Panc1 (cell line): ENCODE results near the gene NECAB2.

Experiments used
- POLR2AphosphoS5 ChIP-seq: IDR thresholded peaks from 2 replicates; pipeline ENCODE4 v1.6.1; 2012; ENCODE audit warnings: mild to moderate bottlenecking, low read depth, low read length, moderate library complexity
- TF ChIP-seq, protein P1 (sequence below): fragments of 450-650 bp; IDR thresholded peaks from 2 replicates; pipeline ENCODE4 v1.5.1; 2017; ENCODE audit warnings: mild to moderate bottlenecking

DNA sequence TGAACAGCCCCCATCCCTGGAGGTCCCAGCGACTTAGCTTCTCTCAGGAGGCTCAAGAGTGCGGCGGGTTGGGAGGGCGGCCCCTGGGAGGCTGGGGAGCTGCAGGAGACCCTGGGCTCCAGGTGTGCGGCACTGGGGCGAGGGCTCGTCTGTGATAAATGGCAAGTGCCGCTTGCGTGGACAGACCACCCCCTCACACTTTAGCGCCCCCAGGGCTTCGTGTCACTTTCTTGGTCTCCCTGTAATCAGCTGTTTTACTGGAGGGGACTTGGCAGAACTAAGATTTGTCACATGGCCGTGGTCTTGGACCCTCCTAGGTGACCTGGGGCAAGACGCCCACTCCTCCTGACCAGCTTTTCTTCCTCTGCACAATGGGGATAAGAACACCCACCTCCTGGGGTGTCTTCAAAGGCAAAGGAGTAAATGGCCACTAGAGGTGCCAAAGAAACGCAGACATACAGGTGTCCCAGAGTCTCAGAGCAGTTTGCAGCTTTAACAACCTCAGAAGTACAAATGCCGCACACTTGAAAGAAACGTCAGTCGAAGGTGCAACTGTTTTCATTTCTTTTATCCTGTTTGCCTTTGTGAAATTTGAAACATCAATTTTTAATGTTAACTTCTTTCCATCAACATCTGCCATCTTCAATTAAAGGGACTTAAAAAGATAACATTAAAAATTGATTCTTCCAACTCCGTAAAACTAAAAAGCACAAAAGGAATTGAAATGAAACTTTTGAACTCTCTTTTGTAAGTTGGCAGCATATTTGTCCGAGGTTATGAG is 14.1 kb upstream of the NECAB2 start:
- TF ChIP-seq, protein P1, sequence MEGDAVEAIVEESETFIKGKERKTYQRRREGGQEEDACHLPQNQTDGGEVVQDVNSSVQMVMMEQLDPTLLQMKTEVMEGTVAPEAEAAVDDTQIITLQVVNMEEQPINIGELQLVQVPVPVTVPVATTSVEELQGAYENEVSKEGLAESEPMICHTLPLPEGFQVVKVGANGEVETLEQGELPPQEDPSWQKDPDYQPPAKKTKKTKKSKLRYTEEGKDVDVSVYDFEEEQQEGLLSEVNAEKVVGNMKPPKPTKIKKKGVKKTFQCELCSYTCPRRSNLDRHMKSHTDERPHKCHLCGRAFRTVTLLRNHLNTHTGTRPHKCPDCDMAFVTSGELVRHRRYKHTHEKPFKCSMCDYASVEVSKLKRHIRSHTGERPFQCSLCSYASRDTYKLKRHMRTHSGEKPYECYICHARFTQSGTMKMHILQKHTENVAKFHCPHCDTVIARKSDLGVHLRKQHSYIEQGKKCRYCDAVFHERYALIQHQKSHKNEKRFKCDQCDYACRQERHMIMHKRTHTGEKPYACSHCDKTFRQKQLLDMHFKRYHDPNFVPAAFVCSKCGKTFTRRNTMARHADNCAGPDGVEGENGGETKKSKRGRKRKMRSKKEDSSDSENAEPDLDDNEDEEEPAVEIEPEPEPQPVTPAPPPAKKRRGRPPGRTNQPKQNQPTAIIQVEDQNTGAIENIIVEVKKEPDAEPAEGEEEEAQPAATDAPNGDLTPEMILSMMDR, result peak; percentile 80
- no peak for TF ChIP-seq POLR2AphosphoS5
